ENCODE data around the gene IGLL5.
"Not testable (repeated sequence)": the region's sequence is repeated elsewhere in the genome, so short reads cannot be mapped to it uniquely, and the experiment has no call there.

Gene IGLL5

GRCh38 chr22:22914726-22915669, 27.4 kb downstream of the IGLL5 start:
- no peak for DNase-seq (ENCODE audit: low read depth)

DNA sequence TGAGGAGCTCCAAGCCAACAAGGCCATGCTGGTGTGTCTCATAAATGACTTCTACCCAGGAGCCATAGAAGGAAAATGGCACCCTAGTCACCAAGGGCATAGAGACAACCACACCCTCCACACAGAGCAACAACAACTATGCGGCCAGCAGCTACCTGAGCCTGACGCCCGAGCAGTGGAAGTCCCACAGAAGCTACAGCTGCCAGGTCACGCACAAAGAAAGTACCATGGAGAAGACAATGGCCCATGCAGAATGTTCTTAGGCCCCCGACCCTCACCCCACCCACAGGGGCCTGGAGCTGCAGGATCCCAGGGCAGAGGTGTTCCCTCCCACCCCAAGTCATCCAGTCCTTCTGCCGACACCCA, 28.0 kb downstream of the IGLL5 start:
- no peak for DNase-seq (ENCODE audit: low read depth)

GRCh38 chr22:22916215-22916951, 28.8 kb downstream of the IGLL5 start:
- DNase-seq (ENCODE audit: low read depth), result no peak

DNA sequence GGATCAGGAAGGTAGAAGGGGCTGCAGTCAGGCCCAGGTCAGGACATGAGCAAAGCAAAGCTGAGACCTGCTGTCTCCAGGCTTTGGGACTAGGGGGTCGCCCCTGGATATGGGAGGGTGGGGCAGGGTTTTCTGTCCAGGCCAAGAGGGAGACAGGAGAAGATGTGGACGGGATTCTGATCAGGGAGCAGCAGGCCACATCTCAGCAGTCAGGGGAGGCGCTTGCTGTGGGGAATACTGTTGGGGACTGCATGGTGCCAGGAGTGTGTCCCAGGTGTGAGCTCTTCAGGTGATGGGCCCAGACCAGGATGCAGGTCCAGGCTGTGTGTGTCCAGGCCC, 29.3 kb downstream of the IGLL5 start:
- DNase-seq (ENCODE audit: low read depth), result no peak

DNA sequence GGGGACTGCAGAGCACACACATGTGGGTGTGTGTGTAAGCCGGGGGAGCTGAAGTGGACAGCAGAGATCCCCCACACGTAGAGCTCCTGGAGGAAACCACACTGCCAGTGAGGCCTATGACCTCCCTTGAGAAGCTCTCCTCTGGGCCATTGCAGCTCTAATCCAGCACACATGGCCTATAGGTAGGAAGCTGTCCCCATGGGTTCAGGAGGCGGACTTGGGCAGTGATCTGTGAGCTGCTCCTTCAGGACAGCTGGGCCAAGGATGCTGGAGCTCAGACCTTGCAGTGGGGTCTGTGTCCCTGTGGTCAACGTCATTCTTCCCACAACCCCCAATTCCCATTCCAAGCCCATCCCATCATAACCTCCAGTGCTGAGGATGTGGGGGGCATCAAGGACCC, 29.8 kb downstream of the IGLL5 start:
- DNase-seq (ENCODE audit: low read depth), result no peak

DNA sequence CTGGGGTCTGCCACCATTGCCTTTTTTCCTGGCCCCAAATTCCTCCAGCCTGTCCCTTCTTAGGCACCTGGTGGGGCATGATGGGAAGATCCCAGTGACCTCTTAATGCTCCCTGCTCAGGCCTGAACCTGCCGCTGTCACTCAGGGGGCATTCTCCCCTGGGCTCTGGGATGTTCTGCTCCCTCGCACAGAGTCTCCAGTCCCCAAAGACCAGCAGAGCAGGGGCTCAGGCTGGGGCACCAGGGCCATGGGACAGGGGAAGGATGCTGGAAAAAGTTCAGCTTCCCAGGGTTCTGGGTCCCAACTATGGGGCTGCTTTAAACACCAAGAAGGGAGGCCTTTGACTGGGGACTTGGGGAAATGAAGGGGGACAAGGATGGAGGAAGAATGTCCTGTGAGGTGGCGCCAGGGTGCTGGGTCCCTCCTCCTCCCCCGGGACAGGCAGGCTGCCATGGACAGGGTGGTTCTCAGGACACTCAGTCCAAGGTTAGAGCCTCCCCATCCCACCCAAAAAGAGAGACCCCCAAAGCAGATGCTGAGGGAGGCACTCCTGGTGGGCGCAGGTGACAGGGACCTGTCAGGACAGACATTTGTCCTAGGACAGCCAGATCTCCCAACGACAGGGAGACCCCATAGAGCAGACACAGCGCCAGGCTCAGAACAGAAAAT, 30.8 kb downstream of the IGLL5 start:
- no peak for DNase-seq (ENCODE audit: low read depth)

DNA sequence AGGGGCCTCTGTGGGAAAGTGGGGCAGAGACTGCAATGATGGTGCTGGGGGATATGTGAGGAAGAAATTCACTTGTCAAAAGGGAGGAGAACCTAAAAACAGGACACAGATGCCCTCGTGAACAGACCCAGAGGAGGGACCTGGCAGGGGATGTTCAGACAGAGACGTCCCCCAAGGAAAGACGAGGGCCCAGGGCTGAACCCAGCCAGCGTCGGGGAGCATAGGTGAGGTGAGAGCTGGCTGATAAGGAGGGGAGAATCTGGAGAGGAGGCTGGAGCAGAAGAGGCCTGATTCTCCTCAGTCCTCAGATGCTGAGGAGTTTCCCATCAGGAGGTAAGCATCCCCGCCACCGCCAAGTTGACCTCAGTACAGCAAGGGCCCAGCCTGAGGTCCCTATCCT, 31.4 kb downstream of the IGLL5 start:
- DNase-seq (ENCODE audit: low read depth), result no peak

DNA sequence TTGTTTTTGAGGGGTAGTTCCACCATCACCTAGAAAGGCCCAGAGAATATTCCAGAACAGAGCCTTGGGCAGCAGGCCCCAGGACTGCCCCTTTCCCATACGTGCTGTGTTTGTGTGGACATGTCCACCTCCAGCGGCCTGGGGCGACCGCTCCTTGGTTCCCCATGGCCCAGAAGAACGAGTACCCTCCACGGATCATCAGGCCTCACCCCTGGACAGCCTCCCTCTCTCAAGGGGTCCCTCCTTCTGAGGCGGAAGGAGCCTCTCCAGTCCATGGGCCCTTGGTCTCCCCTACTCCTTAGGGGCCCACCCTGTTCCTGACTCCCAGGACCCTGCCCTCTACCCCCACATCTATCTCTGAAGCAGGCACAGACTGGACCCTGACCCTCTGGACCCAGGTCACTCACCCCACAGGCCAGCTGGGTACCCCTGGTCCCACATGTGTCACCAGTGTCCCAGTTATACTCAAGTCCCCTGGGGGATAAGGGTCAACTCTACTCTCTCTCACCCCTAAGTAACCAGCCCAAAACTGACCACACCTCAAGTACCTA, 32.6 kb downstream of the IGLL5 start:
- DNase-seq (ENCODE audit: low read depth), result no peak

GRCh38 chr22:22920910-22921550, 33.4 kb downstream of the IGLL5 start:
- no peak for DNase-seq (ENCODE audit: low read depth)

- no peak for DNase-seq (ENCODE audit: low read depth)
These were observed 34.0 kb downstream of the IGLL5 start for GRCh38 chr22:22921575-22921974.

- not testable (repeated sequence) for DNase-seq (ENCODE audit: low read depth)
These were observed 34.7 kb downstream of the IGLL5 start for GRCh38 chr22:22922092-22922953.

GRCh38 chr22:22922954-22923319, 35.3 kb downstream of the IGLL5 start:
- DNase-seq (ENCODE audit: low read depth), result no peak

GRCh38 chr22:22923379-22923778, 35.8 kb downstream of the IGLL5 start:
- DNase-seq (ENCODE audit: low read depth), result no peak

DNA sequence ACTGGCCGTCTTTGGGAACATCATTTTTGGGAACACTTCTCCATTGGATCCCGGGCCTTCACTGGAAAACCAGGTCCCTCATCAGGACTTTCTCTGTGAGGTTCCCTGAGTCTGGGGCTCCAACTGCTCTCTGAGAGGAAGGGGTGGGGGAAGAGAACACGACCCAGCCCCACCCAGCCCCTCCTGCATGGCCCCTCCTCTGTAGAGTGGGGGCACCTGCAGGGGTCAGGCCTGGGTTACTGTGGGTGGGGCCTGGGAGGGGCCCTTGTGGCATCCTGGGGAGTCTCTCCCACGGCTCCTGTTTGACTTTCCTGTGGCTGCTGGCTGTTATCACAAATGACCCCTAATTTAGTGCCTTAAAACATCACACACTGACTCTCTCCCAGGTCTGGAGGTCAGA, 36.3 kb downstream of the IGLL5 start:
- no peak for DNase-seq (ENCODE audit: low read depth)

DNA sequence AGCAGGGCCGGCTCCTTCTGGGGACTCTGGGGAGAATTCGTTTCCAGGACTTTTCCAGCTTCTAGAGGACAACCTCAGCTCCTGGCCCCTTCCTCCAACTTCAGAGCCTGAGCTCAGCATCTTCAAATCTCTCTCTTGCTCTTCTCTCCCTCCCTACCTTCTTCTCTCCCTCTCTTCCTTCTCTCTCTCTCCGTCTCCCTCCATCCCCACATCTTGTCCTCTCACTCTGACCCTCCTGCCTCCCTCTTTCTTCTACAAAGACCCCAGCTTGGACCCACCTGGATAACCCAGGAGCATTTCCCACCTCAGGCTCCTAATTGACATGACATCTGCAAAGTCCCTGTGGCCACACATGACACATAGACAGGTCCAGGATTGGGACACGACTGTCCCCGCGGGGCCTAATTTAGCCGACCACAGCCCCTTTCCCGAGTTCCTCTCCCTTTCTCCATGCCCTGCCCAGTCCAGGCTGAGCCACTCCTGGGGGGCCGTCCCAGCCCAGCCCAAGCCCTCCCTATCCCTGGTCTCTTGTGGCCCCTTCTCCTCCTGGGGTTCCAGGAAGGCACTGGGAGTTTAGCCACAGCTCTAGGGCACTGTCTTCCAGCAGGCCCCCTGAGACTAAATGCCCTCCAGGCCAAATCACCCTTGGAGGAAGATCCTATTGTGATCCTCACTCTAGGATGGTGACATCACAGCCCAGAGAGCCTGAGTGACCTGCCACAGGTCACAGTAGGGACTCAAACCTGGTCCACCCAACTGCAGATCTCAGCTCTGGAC, 36.9 kb downstream of the IGLL5 start:
- no peak for DNase-seq (ENCODE audit: low read depth)

DNA sequence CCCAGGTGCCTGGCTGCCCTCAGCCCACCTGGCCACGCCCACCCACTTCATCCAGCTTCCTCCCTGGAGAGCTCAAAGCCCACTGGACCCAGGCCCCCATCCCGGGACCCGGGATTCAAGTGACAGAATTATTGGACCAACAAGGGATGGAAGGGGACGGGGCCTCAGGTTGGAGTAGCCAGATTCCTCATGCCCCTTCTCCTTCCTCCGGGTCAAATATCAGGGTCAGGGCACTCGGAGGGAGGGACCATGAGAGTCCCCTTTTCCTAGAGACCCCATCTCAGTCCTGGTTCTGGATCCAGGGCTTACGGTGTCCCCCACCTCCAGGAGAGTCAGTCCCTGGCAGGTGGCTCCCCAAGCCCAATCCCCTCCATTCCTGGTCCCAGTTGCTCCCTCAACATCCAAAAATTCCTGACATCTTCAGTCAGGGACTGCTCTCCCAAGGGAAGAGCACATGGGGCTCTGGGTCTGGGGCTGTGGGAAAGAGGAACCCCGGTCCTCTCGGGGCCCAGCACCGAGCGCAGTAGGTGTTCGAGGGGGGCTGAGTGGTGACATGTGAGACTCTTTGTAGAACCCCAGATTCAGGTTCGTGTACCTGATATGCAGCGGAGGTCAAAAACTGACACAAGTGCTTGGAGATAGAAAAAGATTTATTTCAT, 37.7 kb downstream of the IGLL5 start:
- no peak for DNase-seq (ENCODE audit: low read depth)

GRCh38 chr22:22925805-22926369, 38.3 kb downstream of the IGLL5 start:
- no peak for DNase-seq (ENCODE audit: low read depth)

DNA sequence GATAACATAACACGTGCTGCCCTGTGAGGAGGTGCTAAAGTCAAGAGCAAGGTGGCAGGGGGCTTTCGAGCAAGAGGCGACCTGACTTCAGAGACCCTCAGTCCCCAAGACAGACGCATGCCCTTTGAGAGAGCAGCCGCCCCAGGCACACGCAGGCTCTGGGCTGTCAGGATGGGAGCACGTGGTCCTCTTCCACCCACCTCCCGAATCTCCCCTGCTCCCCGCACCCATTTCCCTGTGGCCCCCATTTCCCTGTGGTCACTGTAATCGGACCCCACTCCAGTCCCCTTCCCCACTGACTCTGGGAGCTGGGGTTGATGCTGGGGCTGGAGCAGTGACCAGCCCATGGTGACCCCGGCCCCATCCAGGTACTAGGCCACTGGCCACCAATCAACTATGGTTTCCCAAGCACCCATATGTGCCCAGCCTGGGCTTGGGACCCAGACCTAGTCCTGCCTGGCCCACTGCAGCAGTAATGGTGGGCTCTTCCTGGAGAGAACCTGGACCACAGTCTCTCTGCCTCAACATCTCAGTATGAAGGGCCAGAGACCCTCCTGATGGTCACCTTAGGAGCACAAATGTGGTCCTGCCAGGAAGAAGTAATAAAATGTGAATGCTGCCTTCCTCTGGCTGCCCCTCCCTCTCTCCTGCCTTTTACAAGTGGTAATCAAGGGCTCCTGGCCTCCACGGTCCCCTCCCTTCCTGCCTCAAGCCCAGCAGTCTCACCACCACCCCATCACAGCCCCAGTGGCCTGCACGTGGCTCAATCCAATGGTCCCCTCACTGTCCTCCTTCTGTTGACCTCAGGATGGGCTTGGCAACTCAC, 39.0 kb downstream of the IGLL5 start:
- DNase-seq (ENCODE audit: low read depth), result no peak

Measured in T follicular helper cell (primary cell).